Lower leg skin (tissue), 3 donors: Measurements from ENCODE around the gene SOAT2.

Experiments used
- CTCF ChIP-seq, 3 donors: fragments of 450-650 bp; IDR thresholded peaks; one replicate each; pipeline ENCODE4 v1.5.1; 2016; ENCODE audit warnings: antibody characterized with exemption in 3 of 3, mild to moderate bottlenecking in 3 of 3, moderate library complexity in 2 of 3
- POLR2A ChIP-seq, 2 donors: fragments of 450-650 bp; IDR thresholded peaks; one replicate each; pipeline ENCODE4 v1.6.1; 2016 to 2017; ENCODE audit warnings: antibody characterized with exemption in 2 of 2, mild to moderate bottlenecking in 1 of 2, moderate library complexity in 1 of 2

- no peak for TF ChIP-seq POLR2A (IDR thresholded peaks at IDR 0.05)
- TF ChIP-seq CTCF (IDR thresholded peaks at IDR 0.05), result no peak
Observed at GRCh38 chr12:53120685-53121525, 17.6 kb downstream of the SOAT2 start.
